GM19099 (cell line): ENCODE results near the gene CREBBP.

Experiments used
- POLR2A ChIP-seq: IDR thresholded peaks from 3 replicates; pipeline ENCODE4 v1.6.1; 2011; ENCODE audit warnings: low read depth; ENCODE audit not compliant: insufficient read length; ENCODE audit errors: extremely low read depth

Gene CREBBP

DNA sequence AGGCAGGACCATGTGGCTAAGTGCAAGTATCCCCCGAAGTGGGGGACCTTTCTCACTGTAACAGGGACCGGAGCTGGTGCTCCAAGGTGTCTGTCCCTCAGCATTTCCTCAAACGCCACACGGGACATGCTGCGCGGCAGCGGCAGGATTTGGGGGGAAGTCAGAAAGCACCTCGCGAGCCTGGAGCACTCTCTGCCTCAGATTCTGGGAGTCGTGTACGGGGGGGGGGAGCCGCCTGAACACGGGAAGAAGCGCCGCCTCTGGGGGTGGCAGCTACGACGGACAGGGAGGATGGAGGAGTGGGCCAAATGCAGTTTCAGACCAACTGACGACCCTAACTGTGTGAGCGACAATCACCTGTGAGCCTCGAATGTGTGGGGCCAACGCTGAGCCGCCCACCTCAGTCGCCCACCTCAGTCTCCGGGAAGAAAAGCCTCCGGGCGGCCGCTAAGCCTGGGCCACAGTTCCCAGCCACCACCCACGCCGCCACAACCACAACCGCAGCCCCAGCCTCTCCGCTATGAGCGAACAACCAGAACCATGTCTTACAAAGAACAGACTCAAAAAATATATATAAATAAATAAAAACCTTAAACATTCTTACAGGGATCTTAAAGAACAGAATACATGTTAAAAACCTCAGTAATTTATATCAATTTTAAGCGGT, 154.4 kb downstream of the CREBBP start:
- TF ChIP-seq POLR2A = no peak

GRCh38 chr16:3725276-3725675, 155.2 kb downstream of the CREBBP start:
- no peak for TF ChIP-seq POLR2A

DNA sequence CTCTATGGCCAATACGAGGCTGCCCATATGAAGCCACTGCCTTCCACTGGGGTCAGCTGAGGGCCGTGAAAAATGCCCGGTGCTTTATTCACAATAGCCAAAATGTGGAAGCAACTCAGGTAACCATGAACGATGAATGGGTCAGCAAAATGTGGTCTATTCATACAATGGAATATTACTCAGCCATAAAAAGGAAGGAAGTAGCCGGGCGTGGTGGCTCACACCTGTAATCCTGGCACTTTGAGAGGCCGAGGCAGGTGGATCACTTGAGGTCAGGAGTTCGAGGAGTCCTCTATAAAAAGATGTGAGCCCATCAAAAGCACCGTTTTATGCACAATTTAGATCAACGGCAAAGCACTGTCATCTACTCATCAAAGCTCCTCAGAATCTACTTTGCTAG, 158.0 kb downstream of the CREBBP start:
- TF ChIP-seq POLR2A = no peak

DNA sequence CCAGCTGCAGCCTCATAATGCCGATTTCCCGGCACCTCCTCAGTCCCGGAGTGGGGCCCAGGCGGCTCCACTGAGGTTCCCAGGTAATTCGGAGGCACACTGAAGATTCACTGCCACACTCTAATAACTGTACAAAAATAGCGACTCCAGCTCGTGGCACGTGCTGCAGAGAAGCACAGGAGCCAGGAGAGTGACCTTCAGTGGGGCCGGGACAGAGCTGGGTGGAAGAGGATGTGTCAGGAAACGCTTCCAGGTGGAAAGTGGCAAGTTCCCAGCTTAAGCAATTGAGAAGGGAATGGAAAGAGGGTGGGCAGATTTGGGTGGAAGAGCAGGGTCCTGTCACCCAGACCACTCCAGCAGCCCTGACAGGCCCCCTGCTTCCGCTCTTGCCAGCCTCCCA, 160.1 kb downstream of the CREBBP start:
- no peak for TF ChIP-seq POLR2A

DNA sequence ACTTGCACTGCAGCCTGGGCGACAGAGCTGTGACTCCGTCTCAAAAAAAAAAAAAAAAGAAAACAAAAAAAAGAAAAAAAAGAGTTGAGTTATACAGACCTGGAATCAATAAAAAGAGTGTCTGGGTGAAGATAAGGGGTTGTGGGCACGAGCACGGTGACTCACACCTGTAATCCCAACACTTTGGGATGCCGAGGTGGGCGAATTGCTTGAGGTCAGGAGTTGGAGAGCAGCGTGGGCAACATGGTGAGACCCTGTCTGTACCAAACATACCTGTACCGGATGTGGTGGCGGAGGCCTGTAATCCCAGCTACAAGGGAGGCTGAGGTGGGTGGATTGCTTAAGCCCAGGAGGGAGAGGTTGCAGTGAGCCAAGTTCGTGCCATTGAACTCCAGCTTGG, 161.9 kb downstream of the CREBBP start:
- no peak for TF ChIP-seq POLR2A

GRCh38 chr16:3718019-3718391, 162.5 kb downstream of the CREBBP start:
- TF ChIP-seq POLR2A = no peak

DNA sequence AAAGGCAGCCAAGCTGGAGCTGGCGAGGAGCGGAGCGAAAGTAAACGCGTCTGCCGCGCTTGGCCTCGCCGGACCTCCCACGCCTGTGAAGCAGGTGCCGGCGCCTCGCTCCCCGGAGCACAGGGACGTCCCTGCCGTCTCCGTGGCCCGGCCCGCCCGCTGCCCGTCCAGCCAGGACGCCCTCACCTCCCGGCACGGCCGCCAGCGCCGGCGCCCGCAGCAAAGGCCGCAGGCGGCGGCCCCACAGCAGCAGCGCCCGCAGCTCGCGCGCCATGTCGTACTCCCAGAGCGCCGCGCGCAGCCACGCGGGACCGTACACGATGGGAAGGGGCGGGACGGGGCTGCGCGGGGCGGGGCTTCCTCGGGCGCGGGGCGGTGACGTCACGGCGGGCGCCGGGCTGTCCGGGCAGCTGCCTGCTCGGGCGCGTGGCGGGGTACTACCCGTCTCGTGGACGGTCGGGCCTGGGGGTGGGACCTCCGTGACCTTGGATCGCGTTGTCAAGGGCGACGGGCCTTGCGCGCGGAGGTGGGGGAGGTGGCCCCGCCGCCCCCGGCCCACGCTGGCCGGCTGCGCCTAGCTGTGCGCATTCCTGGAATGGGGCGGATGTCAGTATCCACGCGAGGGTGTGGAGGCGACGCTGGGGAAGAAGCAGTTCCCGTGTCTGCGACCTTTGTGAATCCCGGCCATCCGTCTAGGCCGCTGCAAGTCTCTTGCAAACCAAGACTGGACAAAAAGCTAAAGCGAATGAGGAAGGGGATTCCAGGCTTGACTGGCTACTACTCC, 163.1 kb downstream of the CREBBP start, which contains the start of gene TRAP1:
TSS of gene TRAP1 (minus strand) at position 290 of the 784 bp plus-strand sequence. CDS start at position 274, 16 bp downstream.
- TF ChIP-seq POLR2A = peak; percentile 95

- TF ChIP-seq POLR2A = no peak
Measured at GRCh38 chr16:3716831-3717234, 163.7 kb downstream of the CREBBP start.

GRCh38 chr16:3715430-3715829, 165.1 kb downstream of the CREBBP start:
- TF ChIP-seq POLR2A = no peak

DNA sequence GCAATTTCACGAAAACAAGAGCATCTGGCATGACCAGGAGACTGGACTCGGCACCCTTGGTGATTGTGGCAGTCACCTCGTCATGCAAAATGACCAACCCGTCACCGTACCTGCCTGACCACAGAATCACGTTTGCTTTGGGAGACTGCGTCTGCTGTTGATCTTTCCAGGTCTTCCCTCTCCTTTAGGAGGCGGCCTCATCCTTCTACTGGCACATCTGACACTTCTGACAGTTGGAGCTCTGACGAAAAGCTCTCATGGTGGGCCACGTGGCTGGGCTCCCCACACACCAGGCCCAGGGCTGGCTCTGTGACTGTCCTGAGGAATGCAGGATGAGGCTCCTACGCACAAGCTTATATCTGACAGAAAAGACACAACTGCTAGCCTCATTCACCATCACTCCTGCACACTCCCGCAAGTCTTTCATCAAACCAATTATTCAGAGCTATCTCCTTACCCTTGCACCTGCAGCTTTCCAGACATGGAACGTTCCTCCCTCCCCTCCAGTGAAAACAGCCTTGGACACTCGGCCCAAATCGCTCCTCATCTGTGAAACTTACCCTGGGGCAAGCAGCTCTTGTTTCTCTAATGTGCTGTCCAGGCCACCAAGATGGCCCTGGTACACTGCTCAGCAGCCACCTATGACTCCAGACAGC, 166.8 kb downstream of the CREBBP start:
- TF ChIP-seq POLR2A = no peak

DNA sequence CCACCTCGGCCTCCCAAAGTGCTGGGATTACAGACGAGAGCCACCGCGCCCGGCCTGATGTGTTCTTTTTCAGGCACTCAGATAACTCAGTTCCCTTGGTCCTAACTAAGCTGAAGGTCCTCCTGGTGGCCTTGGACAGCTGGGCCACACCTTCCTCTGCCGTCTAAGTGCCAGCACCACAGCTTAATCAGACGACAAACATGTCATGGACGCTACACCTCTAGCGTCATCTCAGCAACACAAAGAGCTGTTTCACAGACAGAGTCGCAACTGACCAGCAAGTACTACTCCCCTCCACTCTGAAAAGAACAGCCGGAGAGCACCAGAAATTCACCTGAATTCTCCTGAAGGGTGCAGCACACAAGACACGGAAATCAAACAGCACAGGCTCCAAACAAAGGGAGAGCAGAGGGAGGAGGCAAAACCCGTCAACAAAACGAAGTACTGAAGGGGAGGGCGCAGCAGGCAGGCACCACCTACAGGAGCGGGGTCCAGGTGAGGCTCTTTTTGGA, 167.6 kb downstream of the CREBBP start:
- TF ChIP-seq POLR2A = no peak

GRCh38 chr16:3706253-3707012, 174.1 kb downstream of the CREBBP start:
- TF ChIP-seq POLR2A = no peak

- no peak for TF ChIP-seq POLR2A
Measured at GRCh38 chr16:3702082-3702481, 178.4 kb downstream of the CREBBP start.

- TF ChIP-seq POLR2A = no peak
Measured at GRCh38 chr16:3701531-3701930, 179.0 kb downstream of the CREBBP start.

GRCh38 chr16:3698941-3699340, 181.6 kb downstream of the CREBBP start:
- TF ChIP-seq POLR2A = no peak
